GM12892 (cell line): Measurements from ENCODE around the gene CRB3.

Experiments used
- POLR2A ChIP-seq: IDR thresholded peaks from 2 replicates; pipeline ENCODE4 v1.6.1; 2011; ENCODE audit warnings: low read depth, low read length, control low read depth
- POLR2AphosphoS5 ChIP-seq: IDR thresholded peaks from 2 replicates; pipeline ENCODE4 v1.6.1; 2011; ENCODE audit warnings: low read depth, low read length, control low read depth
- TAF1 ChIP-seq: IDR thresholded peaks from 2 replicates; pipeline ENCODE4 v1.6.1; 2011; ENCODE audit warnings: low read depth, mild to moderate bottlenecking, control low read depth, low read length, borderline replicate concordance

DNA sequence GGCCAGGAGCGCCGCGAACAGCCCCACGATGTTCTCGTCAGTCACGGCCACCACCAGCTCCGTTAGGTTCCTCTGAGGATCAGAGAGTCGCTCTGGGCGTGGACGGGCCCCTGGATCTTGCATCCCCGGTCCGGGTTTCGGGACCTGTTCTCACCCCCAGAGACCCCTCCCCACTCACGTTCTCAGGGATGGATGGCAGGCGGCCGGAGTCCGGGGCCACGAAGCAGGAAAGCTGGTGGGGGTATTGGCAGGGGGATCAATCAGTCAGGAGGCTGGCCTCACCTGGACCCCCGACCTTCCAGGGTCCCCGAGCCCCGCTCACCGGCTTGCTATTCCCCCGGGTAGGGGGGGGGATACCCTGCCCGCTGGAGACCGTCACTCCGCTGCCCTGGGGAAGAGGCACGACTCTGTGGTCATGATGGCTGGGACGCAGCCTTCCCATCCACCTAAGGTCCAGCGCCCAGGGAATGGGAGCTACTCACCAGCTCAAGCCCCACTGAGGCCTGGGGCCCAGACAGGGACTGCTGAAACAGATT, 12.9 kb downstream of the CRB3 start:
- TF ChIP-seq POLR2A (no peak), POLR2AphosphoS5 (no peak), TAF1 (no peak)
